ENCODE measurements around the gene ACSL1. TPM values are rescaled to one million over a fixed set of nuclear protein-coding genes. Genes with fewer than 3 reads are reported as not detected.

ACSL1 gene
- total and polyA plus RNA-seq, 8 donors: 42.8 to 1,170 (median 51.3) TPM

DNA sequence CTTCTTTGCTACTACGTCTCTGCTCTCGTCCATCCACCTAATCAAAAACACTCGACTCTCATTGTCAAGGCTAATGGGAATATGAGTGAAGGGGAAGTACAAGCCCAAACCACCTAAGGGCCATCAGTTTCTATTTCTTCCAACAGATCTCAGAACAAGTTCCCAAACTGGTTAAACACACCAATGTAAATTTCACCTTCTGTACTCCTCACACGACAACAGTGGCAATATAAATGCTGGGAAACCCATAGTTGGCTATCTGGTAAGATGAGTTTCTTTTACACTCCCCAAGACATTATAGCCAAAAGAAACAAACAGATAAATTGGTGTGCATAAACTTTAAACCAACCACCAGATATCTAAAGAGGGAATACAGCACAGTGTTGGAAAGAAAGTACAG is 21.9 kb downstream of the ACSL1 start:
- no peak overlapping the region for H3K4me3 ChIP-seq
- H3K27me3 ChIP-seq: no peaks in the 10 kb centered on the region
- intact Hi-C loops (cut with DNase I; ENCODE audit: low total_unique reads): no loop called here
- no peaks in the 10 kb centered on the region for H3K9me3 ChIP-seq
- 65 to 78% (median 72%) methylated on average over 4 of the region's 4 CpGs for WGBS, 5 donors
- peaks cover 30 to 72% (median 50%) of the 10 kb centered on the region in 4 donors for H3K4me1 ChIP-seq
- peak overlapping the region in 3 of 5 donors; percentile 38 to 72 (median 56) for H3K27ac ChIP-seq
- peaks cover 0 to 24% (median 10%) of the 10 kb centered on the region in 4 donors for H3K36me3 ChIP-seq
- DNase-seq: peak in 1 of 2 donors; percentile 53
- TF ChIP-seq, protein P1, sequence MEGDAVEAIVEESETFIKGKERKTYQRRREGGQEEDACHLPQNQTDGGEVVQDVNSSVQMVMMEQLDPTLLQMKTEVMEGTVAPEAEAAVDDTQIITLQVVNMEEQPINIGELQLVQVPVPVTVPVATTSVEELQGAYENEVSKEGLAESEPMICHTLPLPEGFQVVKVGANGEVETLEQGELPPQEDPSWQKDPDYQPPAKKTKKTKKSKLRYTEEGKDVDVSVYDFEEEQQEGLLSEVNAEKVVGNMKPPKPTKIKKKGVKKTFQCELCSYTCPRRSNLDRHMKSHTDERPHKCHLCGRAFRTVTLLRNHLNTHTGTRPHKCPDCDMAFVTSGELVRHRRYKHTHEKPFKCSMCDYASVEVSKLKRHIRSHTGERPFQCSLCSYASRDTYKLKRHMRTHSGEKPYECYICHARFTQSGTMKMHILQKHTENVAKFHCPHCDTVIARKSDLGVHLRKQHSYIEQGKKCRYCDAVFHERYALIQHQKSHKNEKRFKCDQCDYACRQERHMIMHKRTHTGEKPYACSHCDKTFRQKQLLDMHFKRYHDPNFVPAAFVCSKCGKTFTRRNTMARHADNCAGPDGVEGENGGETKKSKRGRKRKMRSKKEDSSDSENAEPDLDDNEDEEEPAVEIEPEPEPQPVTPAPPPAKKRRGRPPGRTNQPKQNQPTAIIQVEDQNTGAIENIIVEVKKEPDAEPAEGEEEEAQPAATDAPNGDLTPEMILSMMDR (IDR thresholded peaks at IDR 0.05): no peak
- TF ChIP-seq POLR2A (IDR thresholded peaks at IDR 0.05) (no peak), EP300 (IDR thresholded peaks at IDR 0.05) (no peak), POLR2AphosphoS5 (IDR thresholded peaks at IDR 0.05) (no peak)

DNA sequence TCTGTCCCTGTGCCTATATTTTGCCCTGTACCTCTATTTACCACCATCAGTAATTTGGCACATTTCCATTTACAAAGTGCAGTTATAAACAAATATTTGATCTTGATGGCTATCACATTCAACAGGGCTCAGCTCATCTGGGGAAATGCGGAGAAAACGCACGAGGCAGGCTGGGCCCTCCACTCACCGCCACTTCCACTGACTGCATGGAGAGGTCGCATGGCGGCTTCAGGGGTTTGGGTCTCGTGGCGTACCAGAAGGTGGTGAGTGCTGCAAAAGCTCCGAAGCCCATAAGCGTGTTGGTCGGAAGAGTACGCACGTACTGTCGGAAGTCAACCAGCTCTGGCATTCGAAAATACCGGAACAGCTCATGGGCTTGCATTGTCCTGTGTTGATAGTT is 22.6 kb downstream of the ACSL1 start:
- no peak for DNase-seq
- Histone ChIP-seq H3K27ac (peak overlapping the region in 1 of 5 donors; percentile 55), H3K27me3 (no peaks in the 10 kb centered on the region), H3K9me3 (no peaks in the 10 kb centered on the region), H3K36me3 (peaks cover 0 to 29% (median 13%) of the 10 kb centered on the region in 4 donors), H3K4me1 (peaks cover 22 to 65% (median 45%) of the 10 kb centered on the region in 4 donors), H3K4me3 (no peak overlapping the region)
- TF ChIP-seq EP300 (IDR thresholded peaks at IDR 0.05): no peak
- no peak for TF ChIP-seq POLR2AphosphoS5 (IDR thresholded peaks at IDR 0.05)
- no peak for TF ChIP-seq POLR2A (IDR thresholded peaks at IDR 0.05)
- TF ChIP-seq, protein P1 (IDR thresholded peaks at IDR 0.05): no peak
- WGBS, 5 donors: 83 to 97% (median 87%) methylated on average over 16 of the region's 16 CpGs
- intact Hi-C loops (cut with DNase I; ENCODE audit: low total_unique reads): no loop called here

DNA sequence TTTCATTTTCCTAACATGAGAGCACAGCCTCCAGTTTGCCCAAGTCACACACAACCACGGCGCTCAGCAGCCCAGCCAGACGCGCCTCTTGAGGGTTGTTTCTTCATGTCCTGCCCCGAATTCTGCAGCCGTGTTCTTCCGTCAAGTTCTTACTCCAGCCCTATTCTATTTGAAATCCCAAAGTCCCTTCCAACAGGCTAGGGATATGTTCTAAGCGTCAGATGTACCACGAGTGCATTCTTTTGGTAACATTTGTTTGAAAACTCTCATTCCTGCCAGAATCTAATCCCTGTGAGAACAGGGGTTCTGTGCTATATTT is 23.1 kb downstream of the ACSL1 start:
- DNase-seq: no peak
- Histone ChIP-seq H3K4me1 (peaks cover 18 to 60% (median 41%) of the 10 kb centered on the region in 4 donors), H3K4me3 (no peak overlapping the region), H3K27me3 (no peaks in the 10 kb centered on the region), H3K36me3 (peaks cover 0 to 32% (median 14%) of the 10 kb centered on the region in 4 donors), H3K9me3 (no peaks in the 10 kb centered on the region), H3K27ac (peak overlapping the region in 1 of 5 donors; percentile 55)
- 75 to 86% (median 81%) methylated on average over 9 of the region's 9 CpGs for WGBS, 5 donors
- TF ChIP-seq EP300 (IDR thresholded peaks at IDR 0.05) (no peak), POLR2A (IDR thresholded peaks at IDR 0.05) (no peak), POLR2AphosphoS5 (IDR thresholded peaks at IDR 0.05) (no peak)
- TF ChIP-seq, protein P1 (IDR thresholded peaks at IDR 0.05): no peak
- intact Hi-C loops (cut with DNase I; ENCODE audit: low total_unique reads): no loop called here

DNA sequence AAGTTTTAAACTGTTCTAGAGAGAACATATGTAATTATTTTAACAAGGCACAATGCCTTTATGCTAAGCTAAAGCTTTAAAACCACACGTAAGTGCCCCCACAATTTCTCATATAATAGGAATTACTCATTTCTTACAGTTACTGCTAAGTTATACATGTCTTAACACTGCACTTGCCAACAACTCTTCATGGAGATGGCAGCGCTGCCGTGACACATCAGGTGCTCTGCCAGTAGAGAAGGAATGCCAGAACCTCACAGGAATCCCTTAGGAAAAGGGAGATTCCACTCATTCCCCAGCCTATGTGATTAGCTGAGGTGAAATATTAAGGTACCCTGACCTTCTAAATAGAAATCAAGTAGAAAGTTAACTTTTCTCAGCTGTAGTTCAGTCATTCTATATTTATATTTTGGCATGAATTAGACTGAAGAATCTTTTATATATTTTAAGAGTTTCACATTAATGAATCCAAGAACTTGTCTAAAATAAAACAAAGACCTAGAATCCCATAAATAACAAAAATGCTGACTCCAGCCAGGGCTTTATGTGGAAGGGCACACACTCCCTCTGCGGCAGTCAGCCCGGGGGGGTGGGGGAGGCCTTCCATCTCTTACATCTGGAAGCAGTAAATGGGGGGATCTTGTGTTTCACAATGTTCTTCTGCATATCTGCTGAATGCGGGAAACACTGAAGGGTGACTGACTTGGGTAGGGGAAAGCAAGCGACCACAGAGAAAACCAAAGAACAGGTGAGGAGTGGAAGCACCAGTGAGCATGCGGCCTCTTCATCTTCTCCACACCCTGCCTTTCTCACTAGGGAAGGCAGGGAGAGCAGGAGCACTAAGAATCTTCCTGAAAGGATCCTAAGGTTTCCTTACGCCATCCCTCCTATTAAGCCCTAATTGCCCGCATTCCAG is 23.7 kb downstream of the ACSL1 start:
- TF ChIP-seq, protein P1 (IDR thresholded peaks at IDR 0.05): no peak
- TF ChIP-seq POLR2AphosphoS5 (IDR thresholded peaks at IDR 0.05): no peak
- TF ChIP-seq EP300 (IDR thresholded peaks at IDR 0.05): no peak
- no peak for TF ChIP-seq POLR2A (IDR thresholded peaks at IDR 0.05)
- Histone ChIP-seq H3K36me3 (peaks cover 0 to 37% (median 20%) of the 10 kb centered on the region in 4 donors), H3K4me3 (no peak overlapping the region), H3K9me3 (no peaks in the 10 kb centered on the region), H3K27ac (peak overlapping the region in 1 of 5 donors; percentile 55), H3K27me3 (no peaks in the 10 kb centered on the region), H3K4me1 (peaks cover 12 to 54% (median 35%) of the 10 kb centered on the region in 4 donors)
- 73 to 87% (median 83%) methylated on average over 10 of the region's 10 CpGs for WGBS, 5 donors
- DNase-seq: no peak
- intact Hi-C loops (cut with DNase I; ENCODE audit: low total_unique reads): no loop called here

All from stomach (tissue), 9 donors.